Stimulated activated naive B cell treated with anti-CD40 and anti-IgM and Interleukin-4, amounts not matched to agents 10 μg/mL and 1 μg/mL and 100 μg/mL, for 72 hours (primary cell): ENCODE data around the gene ANK3.

Experiments used
- ATAC-seq, 2 donors: fragments of 150-1000 bp; cut with Tn5 transposase; replicated peaks; 2 replicates each; pipeline ENCODE4 v1.10.0; 2021; ENCODE audit warnings: moderate library complexity in 1 of 2
- DNase-seq: peaks from one replicate; pipeline ENCODE4 v3.0.0; 2021
- H3K27ac Mint-ChIP-seq: one replicate; pipeline ENCODE4 v1.8.0; 2022; ENCODE audit warnings: mild to moderate bottlenecking, mixed read lengths
- H3K27me3 Mint-ChIP-seq, 2 donors: one replicate each; pipeline ENCODE4 v1.8.0; 2022; ENCODE audit warnings: mixed read lengths in 2 of 2
- H3K36me3 Mint-ChIP-seq, 2 donors: one replicate each; pipeline ENCODE4 v1.8.0; 2022; ENCODE audit warnings: mixed read lengths in 2 of 2, mild to moderate bottlenecking in 1 of 2
- H3K4me1 Mint-ChIP-seq, 2 donors: one replicate each; pipeline ENCODE4 v1.8.0; 2022; ENCODE audit warnings: mixed read lengths in 2 of 2, mild to moderate bottlenecking in 1 of 2
- H3K4me3 Mint-ChIP-seq, 2 donors: one replicate each; pipeline ENCODE4 v1.8.0; 2022; ENCODE audit warnings: mild to moderate bottlenecking in 2 of 2, mixed read lengths in 2 of 2, moderate library complexity in 1 of 2
- H3K9me3 Mint-ChIP-seq, 2 donors: one replicate each; pipeline ENCODE4 v1.8.0; 2022; ENCODE audit warnings: mixed read lengths in 2 of 2, mild to moderate bottlenecking in 1 of 2

Gene ANK3

GRCh38 chr10:60358282-60358681 is 31.4 kb downstream of the ANK3 start:
- Mint-ChIP-seq H3K4me1 (peaks cover 8 to 11% of the 10 kb centered on the region in 2 donors), H3K27ac (no peak overlapping the region), H3K4me3 (no peak overlapping the region), H3K36me3 (no peaks in the 10 kb centered on the region), H3K9me3 (no peaks in the 10 kb centered on the region), H3K27me3 (no peaks in the 10 kb centered on the region)
- peak; percentile 51 for DNase-seq
- peak; percentile 98 to 99 for ATAC-seq

- Mint-ChIP-seq H3K4me1 (peaks cover 30 to 57% of the 10 kb centered on the region in 2 donors), H3K27ac (peak overlapping the region; percentile 72), H3K27me3 (no peaks in the 10 kb centered on the region), H3K36me3 (no peaks in the 10 kb centered on the region), H3K4me3 (peak overlapping the region; percentile 58 to 68), H3K9me3 (peaks cover 0 to 1% of the 10 kb centered on the region in 2 donors)
- DNase-seq (peak; percentile 29), ATAC-seq (no peak)
Measured at GRCh38 chr10:60353519-60354258, 36.0 kb downstream of the ANK3 start.

- Mint-ChIP-seq H3K9me3 (peaks cover 0 to 1% of the 10 kb centered on the region in 2 donors), H3K27ac (peak overlapping the region; percentile 90), H3K36me3 (no peaks in the 10 kb centered on the region), H3K4me3 (peak overlapping the region; percentile 17 to 53), H3K27me3 (no peaks in the 10 kb centered on the region), H3K4me1 (peaks cover 30 to 65% of the 10 kb centered on the region in 2 donors)
- DNase-seq (peak; percentile 38), ATAC-seq (peak; percentile 39 to 55)
Measured at GRCh38 chr10:60352105-60352504, 37.6 kb downstream of the ANK3 start.

- DNase-seq, result peak; percentile 64
- H3K9me3 Mint-ChIP-seq, result peaks cover 0 to 1% of the 10 kb centered on the region in 2 donors
- no peaks in the 10 kb centered on the region for H3K27me3 Mint-ChIP-seq
- H3K4me3 Mint-ChIP-seq, result peak overlapping the region; percentile 29 to 72
- peak overlapping the region; percentile 90 for H3K27ac Mint-ChIP-seq
- no peaks in the 10 kb centered on the region for H3K36me3 Mint-ChIP-seq
- H3K4me1 Mint-ChIP-seq, result peaks cover 30 to 65% of the 10 kb centered on the region in 2 donors
- ATAC-seq, result peak; percentile 94 to 98
Measured at GRCh38 chr10:60351191-60351853, 38.4 kb downstream of the ANK3 start.

GRCh38 chr10:60350400-60350799 is 39.3 kb downstream of the ANK3 start:
- DNase-seq, result no peak
- Mint-ChIP-seq H3K27ac (peak overlapping the region; percentile 90), H3K4me3 (peak overlapping the region in 1 of 2 donors; percentile 72)

GRCh38 chr10:60349426-60349825 is 40.2 kb downstream of the ANK3 start:
- H3K27ac Mint-ChIP-seq, result no peak overlapping the region

More at GRCh38 chr10:60350400-60350799, 39.3 kb downstream of the ANK3 start:
- H3K9me3 Mint-ChIP-seq, result peaks cover 0 to 1% of the 10 kb centered on the region in 2 donors
- H3K4me1 Mint-ChIP-seq, result peaks cover 30 to 65% of the 10 kb centered on the region in 2 donors
- H3K27me3 Mint-ChIP-seq, result no peaks in the 10 kb centered on the region
- ATAC-seq, result no peak
- no peaks in the 10 kb centered on the region for H3K36me3 Mint-ChIP-seq

GRCh38 chr10:60348982-60349381 is 40.7 kb downstream of the ANK3 start:
- peaks cover 29 to 61% of the 10 kb centered on the region in 2 donors for H3K4me1 Mint-ChIP-seq
- H3K27ac Mint-ChIP-seq, result no peak overlapping the region
- H3K4me3 Mint-ChIP-seq, result no peak overlapping the region
- DNase-seq (no peak), ATAC-seq (no peak)
- no peaks in the 10 kb centered on the region for H3K27me3 Mint-ChIP-seq
- no peaks in the 10 kb centered on the region for H3K36me3 Mint-ChIP-seq
- H3K9me3 Mint-ChIP-seq, result peaks cover 0 to 1% of the 10 kb centered on the region in 2 donors

More at GRCh38 chr10:60349426-60349825, 40.2 kb downstream of the ANK3 start:
- H3K4me3 Mint-ChIP-seq, result no peak overlapping the region
- no peaks in the 10 kb centered on the region for H3K27me3 Mint-ChIP-seq
- H3K9me3 Mint-ChIP-seq, result peaks cover 0 to 1% of the 10 kb centered on the region in 2 donors
- H3K4me1 Mint-ChIP-seq, result peaks cover 30 to 65% of the 10 kb centered on the region in 2 donors
- no peaks in the 10 kb centered on the region for H3K36me3 Mint-ChIP-seq
- ATAC-seq (no peak), DNase-seq (no peak)

GRCh38 chr10:60347270-60347669 is 42.4 kb downstream of the ANK3 start:
- ATAC-seq (no peak), DNase-seq (no peak)
- H3K36me3 Mint-ChIP-seq, result no peaks in the 10 kb centered on the region
- no peaks in the 10 kb centered on the region for H3K27me3 Mint-ChIP-seq
- no peak overlapping the region for H3K27ac Mint-ChIP-seq
- no peak overlapping the region for H3K4me3 Mint-ChIP-seq
- no peaks in the 10 kb centered on the region for H3K9me3 Mint-ChIP-seq
- H3K4me1 Mint-ChIP-seq, result peaks cover 17 to 44% of the 10 kb centered on the region in 2 donors

- DNase-seq, result no peak
- no peaks in the 10 kb centered on the region for H3K27me3 Mint-ChIP-seq
- no peak overlapping the region for H3K4me3 Mint-ChIP-seq
- H3K4me1 Mint-ChIP-seq, result peaks cover 14 to 37% of the 10 kb centered on the region in 2 donors
- H3K9me3 Mint-ChIP-seq, result no peaks in the 10 kb centered on the region
- H3K36me3 Mint-ChIP-seq, result no peaks in the 10 kb centered on the region
- no peak for ATAC-seq
- H3K27ac Mint-ChIP-seq, result no peak overlapping the region
Measured at GRCh38 chr10:60346661-60347060, 43.0 kb downstream of the ANK3 start.

GRCh38 chr10:60343254-60343653 is 46.4 kb downstream of the ANK3 start:
- H3K9me3 Mint-ChIP-seq, result no peaks in the 10 kb centered on the region
- peaks cover 2 to 8% of the 10 kb centered on the region in 2 donors for H3K4me1 Mint-ChIP-seq
- ATAC-seq (no peak), DNase-seq (no peak)
- H3K27ac Mint-ChIP-seq, result no peak overlapping the region
- no peaks in the 10 kb centered on the region for H3K27me3 Mint-ChIP-seq
- no peak overlapping the region for H3K4me3 Mint-ChIP-seq
- no peaks in the 10 kb centered on the region for H3K36me3 Mint-ChIP-seq

GRCh38 chr10:60341969-60342368 is 47.7 kb downstream of the ANK3 start:
- Mint-ChIP-seq H3K4me3 (no peak overlapping the region), H3K4me1 (peaks cover 2 to 5% of the 10 kb centered on the region in 2 donors), H3K9me3 (no peaks in the 10 kb centered on the region), H3K27ac (no peak overlapping the region), H3K27me3 (peaks cover 0 to 6% of the 10 kb centered on the region in 2 donors), H3K36me3 (no peaks in the 10 kb centered on the region)
- DNase-seq (no peak), ATAC-seq (no peak)

- Mint-ChIP-seq H3K27me3 (peaks cover 0 to 6% of the 10 kb centered on the region in 2 donors), H3K4me1 (peaks cover 2 to 5% of the 10 kb centered on the region in 2 donors), H3K36me3 (no peaks in the 10 kb centered on the region), H3K9me3 (no peaks in the 10 kb centered on the region), H3K27ac (no peak overlapping the region), H3K4me3 (no peak overlapping the region)
- DNase-seq, result no peak
- peak; percentile 36 to 67 for ATAC-seq
Measured at GRCh38 chr10:60340973-60341372, 48.7 kb downstream of the ANK3 start.

GRCh38 chr10:60339757-60340156 is 49.9 kb downstream of the ANK3 start:
- Mint-ChIP-seq H3K27ac (no peak overlapping the region), H3K36me3 (no peaks in the 10 kb centered on the region), H3K27me3 (peaks cover 0 to 6% of the 10 kb centered on the region in 2 donors), H3K4me3 (no peak overlapping the region), H3K4me1 (peaks cover 2 to 5% of the 10 kb centered on the region in 2 donors), H3K9me3 (no peaks in the 10 kb centered on the region)
- no peak for DNase-seq
- no peak for ATAC-seq

GRCh38 chr10:60338786-60339185 is 50.9 kb downstream of the ANK3 start:
- DNase-seq (no peak), ATAC-seq (no peak)
- Mint-ChIP-seq H3K27ac (no peak overlapping the region), H3K4me1 (peaks cover 2 to 5% of the 10 kb centered on the region in 2 donors), H3K9me3 (no peaks in the 10 kb centered on the region), H3K4me3 (no peak overlapping the region), H3K27me3 (peaks cover 0 to 6% of the 10 kb centered on the region in 2 donors), H3K36me3 (no peaks in the 10 kb centered on the region)
